ENCODE measurements around the gene CALML5. TPM values are rescaled to one million over a fixed set of nuclear protein-coding genes. Genes with fewer than 3 reads are reported as not detected.

The CALML5 gene
- total and polyA plus RNA-seq, 7 donors, result not detected

DNA sequence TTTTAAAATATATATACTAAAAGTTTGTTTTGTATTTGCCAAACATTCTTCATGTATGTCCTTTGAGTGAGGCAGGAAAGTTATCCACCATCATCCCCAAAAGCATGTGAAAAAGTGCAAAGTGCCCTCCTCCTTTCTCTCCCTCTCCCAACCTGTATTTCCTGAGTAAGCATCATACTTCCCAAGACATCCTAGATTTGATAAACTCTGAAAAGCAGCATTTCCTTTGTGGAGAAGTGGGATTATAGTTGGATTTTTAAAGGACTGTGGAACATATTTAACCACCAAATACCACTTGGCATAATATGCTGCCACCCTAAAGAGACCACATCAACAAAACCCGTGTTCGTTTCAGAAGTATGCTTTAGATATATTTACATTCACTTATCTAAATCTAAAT is 50.1 kb downstream of the CALML5 start:
- TF ChIP-seq, protein P1, sequence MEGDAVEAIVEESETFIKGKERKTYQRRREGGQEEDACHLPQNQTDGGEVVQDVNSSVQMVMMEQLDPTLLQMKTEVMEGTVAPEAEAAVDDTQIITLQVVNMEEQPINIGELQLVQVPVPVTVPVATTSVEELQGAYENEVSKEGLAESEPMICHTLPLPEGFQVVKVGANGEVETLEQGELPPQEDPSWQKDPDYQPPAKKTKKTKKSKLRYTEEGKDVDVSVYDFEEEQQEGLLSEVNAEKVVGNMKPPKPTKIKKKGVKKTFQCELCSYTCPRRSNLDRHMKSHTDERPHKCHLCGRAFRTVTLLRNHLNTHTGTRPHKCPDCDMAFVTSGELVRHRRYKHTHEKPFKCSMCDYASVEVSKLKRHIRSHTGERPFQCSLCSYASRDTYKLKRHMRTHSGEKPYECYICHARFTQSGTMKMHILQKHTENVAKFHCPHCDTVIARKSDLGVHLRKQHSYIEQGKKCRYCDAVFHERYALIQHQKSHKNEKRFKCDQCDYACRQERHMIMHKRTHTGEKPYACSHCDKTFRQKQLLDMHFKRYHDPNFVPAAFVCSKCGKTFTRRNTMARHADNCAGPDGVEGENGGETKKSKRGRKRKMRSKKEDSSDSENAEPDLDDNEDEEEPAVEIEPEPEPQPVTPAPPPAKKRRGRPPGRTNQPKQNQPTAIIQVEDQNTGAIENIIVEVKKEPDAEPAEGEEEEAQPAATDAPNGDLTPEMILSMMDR (IDR thresholded peaks at IDR 0.05), result no peak
- H3K27ac ChIP-seq, result peak overlapping the region; percentile 44
- intact Hi-C loops (cut with DNase I), result no loop called here

More for the DNA sequence above, 50.1 kb downstream of the CALML5 start:
- no peaks in the 10 kb centered on the region for H3K9me3 ChIP-seq
- WGBS, 3 donors, result 19 to 30% (median 30%) methylated on average over 2 of the region's 2 CpGs
- peaks cover 6 to 27% of the 10 kb centered on the region in 2 donors for H3K36me3 ChIP-seq (ENCODE audit: insufficient read depth in 1 of 2, low read depth in 1 of 2)
- ATAC-seq, result no peak
- DNase-seq, result no peak
- H3K4me1 ChIP-seq, result peaks cover 40% of the 10 kb centered on the region
- H3K4me3 ChIP-seq, result peak overlapping the region; percentile 69
- H3K27me3 ChIP-seq (ENCODE audit: insufficient read depth in 3 of 3, low read length in 2 of 3), result no peaks in the 10 kb centered on the region

Other genes starting within 250 kb of the CALML5 start
- not detected for gene UCN3, start 134.6 kb downstream of the CALML5 start, total RNA-seq
- not detected for gene UCN3, start 134.6 kb downstream of the CALML5 start, polyA plus RNA-seq
- gene TUBAL3, start 94.7 kb downstream of the CALML5 start, total RNA-seq, result under 1 TPM in 2 of 4 donors, not detected in 2; 0.15 to 0.16 TPM
- under 1 TPM; 0.06 to 0.23 (median 0.10) TPM for gene TUBAL3, start 94.7 kb downstream of the CALML5 start, polyA plus RNA-seq
- 10 to 100 TPM; 35.6 to 44.0 (median 42.0) TPM for gene NET1, start 87.0 kb downstream of the CALML5 start, total RNA-seq
- gene NET1, start 87.0 kb downstream of the CALML5 start, polyA plus RNA-seq, result 10 to 100 TPM; 14.3 to 20.7 (median 18.3) TPM
- gene CALML3, start 25.4 kb upstream of the CALML5 start, total RNA-seq, result not detected
- gene CALML3, start 25.4 kb upstream of the CALML5 start, polyA plus RNA-seq, result under 1 TPM in 1 of 3 donors, not detected in 2; 0.03 TPM
- 10 to 100 TPM; 13.0 to 20.8 (median 15.5) TPM for gene ASB13, start 167.0 kb upstream of the CALML5 start, total RNA-seq
- gene ASB13, start 167.0 kb upstream of the CALML5 start, polyA plus RNA-seq, result 10 to 100 TPM in 2 of 3 donors, 1 to 10 TPM in 1; 9.8 to 18.3 (median 11.4) TPM
- gene TASOR2, start 185.3 kb upstream of the CALML5 start, total RNA-seq, result 10 to 100 TPM; 31.5 to 45.6 (median 39.0) TPM
- gene TASOR2, start 185.3 kb upstream of the CALML5 start, polyA plus RNA-seq, result 10 to 100 TPM in 2 of 3 donors, 1 to 10 TPM in 1; 8.2 to 24.9 (median 12.1) TPM